ENCODE results near the gene TNIP3.

TNIP3 gene

DNA sequence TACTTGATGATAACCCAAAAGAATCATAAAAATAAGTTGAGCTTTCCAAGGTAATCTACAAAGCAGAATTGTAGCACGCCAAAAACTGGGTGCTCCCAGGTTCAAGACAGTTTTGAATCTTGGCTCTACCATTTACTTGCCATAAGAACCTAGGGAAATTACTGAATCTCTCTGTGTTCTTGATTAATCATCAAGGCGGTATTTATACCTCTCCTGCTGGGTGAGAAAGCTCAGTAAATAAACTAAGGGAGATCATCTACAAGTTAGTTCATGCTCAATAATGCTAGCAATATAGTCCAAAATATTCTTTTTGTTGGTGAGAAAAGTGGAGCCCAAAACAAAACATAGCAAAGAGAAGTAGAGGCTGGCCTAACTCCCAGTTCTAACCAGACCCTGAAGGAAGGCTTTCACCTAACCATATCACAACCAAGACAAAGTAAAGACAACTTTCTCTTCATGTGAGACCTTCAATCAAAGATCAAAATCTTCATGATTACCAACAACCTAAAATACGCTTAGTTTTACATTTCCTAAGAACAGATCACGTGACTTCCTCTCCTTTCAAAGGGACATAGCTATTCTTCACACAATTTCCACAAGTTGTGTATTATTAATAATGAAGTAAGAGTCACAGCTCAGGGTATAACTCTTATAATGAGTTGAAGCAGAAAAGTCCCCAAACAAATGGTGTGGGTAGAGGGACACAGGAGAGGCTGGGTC, 34.4 kb downstream of the TNIP3 start:
- no peak for DNase-seq

- DNase-seq: no peak
Measured at GRCh38 chr4:121127100-121127499, 37.0 kb downstream of the TNIP3 start.

- no peak for DNase-seq
Measured at GRCh38 chr4:121126449-121127006, 37.6 kb downstream of the TNIP3 start.

GRCh38 chr4:121125498-121125885, 38.6 kb downstream of the TNIP3 start:
- DNase-seq: no peak

DNA sequence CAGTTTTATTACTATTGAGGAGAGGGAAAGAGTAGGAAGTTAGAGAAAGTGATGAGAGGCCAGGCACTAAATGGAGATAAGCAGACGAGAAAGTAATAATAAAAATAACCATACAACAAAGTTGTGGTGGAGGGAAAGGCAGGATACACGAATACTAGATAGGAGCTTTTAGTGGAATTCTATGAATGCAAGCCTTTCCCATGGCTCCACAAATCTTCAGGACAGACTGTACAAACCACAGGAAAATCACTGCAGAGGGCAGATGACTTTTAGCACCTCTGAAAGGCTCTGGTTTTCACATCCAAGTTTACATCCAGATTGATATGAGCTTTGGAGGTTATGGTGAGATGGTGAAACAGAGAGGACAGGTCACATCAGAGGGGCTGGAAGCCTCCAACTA, 41.5 kb downstream of the TNIP3 start:
- no peak for DNase-seq

DNA sequence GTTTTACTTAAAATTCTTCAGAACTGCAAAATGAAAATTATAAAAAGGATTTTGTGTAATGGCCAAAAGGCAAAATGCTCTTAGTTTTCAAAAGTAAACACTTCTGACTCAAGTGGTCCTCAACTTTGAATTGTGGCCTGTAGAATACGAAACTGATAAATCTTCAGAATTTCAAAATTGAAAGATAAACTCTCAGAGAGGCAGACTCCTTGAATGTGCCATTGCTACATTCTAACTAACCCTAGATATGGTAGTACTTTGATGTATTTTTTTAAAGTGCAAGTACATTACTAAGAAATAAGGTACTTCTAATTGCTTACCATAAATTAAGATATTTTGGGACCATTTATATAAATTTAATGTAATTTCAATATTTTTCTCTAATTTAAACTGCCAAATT, 44.4 kb downstream of the TNIP3 start:
- no peak for DNase-seq

DNA sequence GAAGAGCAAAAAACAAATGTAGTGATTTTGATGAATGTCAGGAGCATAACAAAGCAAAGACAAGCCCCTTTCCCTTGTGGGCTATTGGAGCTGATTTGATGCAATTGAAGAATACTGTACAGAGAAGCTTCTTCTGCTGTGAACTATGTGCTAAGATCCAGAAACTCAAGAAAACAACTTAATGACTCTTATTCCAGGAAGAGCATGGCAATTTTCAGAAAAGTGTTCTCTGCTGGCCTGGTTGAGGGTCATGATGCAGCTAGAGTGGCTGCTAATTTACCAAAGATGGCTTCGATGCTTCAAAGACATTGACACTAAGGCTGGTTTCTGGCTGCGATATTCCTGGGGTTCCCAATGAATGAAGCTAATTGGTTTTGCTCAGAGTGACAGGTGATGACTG, 45.8 kb downstream of the TNIP3 start:
- DNase-seq: no peak

DNA sequence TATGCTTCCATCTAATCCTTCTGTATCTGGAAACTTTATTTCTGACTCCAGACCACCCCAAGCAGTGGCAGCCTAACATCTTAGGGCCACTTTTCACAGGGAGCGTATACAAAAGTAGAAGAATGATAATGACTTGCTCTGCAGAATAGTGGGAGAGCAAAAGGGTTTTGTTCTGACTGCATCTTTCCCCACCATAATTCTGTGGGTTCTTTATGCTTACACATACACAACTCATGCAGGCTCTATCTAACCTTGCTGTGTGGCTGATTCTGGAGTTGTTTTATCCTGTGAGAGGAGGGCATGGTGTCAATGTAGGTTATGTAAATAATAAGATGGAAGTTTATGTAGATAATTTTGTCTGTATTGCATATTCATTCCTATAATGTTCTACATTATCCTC, 49.4 kb downstream of the TNIP3 start:
- no peak for DNase-seq

GRCh38 chr4:121112530-121112929, 51.6 kb downstream of the TNIP3 start:
- no peak for DNase-seq

DNA sequence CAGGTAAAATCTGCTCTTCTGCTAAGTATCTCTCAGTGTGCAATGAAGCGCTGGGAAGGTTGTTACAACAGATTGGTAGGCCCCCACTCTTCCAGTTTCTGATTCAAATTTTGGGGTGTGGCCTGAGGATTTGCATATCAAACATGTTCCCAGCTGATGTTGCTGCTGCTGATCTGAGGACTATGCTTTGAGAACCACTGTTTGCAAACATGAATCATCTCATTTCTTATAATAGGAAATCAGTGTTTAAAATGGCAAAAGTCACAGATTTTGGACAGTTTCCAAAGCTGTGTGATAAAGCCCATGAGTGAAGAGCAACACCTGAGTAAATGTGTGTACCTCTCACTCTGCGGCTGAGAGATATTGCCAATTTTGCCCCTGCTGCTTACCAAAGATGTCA, 55.6 kb downstream of the TNIP3 start:
- peak; percentile 80 for DNase-seq

GRCh38 chr4:121107507-121107906, 56.6 kb downstream of the TNIP3 start:
- no peak for DNase-seq

DNA sequence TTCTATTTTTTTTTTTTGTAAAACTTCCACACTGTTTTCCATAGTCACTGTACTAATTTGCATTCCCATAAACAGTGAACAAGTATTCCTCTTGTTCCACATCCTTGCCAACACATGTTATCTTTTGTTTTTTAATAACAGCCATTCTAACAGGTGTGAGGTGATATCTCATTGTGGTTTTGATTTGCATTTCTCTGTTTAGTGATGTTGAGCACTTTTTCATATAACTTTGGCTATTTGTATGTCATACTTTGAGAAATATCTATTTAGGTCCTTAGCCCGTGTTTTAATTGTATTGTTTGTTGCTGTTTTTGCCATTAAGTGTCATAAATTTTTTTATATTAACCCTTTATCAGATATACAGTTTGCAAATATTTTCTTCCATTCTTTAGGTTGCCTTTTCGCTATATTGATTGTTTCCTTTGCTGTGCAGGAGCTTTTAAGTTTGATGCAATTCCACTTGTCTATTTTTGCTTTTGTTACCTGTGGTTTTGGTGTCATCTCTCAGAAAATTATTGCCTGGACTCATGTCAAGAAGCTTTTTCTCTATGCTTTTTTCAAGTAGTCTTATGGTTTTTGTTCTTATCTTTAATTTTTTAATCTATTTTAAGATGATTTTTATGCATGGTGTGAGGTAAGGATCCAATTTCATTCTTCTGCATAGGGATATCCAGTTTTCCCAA, 63.9 kb downstream of the TNIP3 start:
- no peak for DNase-seq

DNA sequence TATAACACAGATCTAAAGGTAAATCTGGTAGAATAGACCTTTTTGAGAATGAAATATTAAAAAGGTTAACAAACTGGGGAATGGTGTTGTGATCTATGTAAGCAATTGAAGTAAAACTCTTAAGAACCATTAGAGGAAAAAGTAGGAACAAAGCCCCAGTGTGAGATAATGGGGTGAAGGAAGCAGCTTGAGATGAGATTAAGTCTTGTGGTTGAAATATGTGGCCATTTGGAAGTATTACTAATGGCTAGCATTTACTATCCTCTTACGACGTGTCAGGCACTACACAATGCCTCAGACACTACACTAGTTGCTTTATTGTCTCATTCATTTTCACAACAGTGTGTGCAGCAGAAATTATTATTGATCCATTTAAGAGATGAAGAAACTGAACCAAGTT, 65.9 kb downstream of the TNIP3 start:
- no peak for DNase-seq

DNA sequence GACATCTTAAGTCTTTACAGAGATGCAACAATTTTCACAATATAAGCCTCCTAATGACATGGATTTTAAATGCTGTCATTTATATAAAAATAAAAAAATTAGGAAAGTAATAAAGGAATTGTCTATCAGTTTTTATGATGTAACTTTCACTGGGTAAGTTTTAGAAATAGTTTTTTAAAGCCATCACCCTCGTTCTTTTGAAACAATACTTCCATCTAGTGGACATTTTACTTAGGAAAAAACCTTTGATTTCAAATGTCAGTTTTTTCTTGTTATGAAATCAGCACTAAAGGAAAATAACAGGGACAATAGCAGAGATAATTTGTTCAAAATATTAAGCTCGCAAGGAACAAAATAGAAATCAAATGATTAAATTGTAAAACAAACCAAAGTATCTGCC, 67.5 kb downstream of the TNIP3 start:
- DNase-seq: no peak

GRCh38 chr4:121096191-121096590, 67.9 kb downstream of the TNIP3 start:
- no peak for DNase-seq

GRCh38 chr4:121094297-121094966, 69.7 kb downstream of the TNIP3 start:
- no peak for DNase-seq

DNA sequence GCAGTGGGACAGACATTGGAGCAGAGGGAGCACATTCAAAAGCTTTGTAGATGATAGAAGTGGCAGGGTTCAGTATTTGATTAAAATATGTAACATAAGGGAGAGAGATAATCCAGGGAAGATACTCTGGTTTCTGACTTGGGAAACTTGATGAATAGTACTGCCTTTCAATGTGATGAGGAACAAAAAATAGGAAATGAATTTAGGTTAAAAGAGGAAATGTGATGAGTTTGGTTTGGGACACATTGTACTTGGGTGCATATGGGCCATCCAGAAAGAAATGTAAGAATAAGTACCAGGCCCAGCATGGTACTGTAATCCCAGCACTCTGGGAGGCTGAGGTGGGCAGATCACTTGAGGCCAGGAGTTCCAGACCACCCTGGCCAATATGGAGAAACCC, 70.9 kb downstream of the TNIP3 start:
- DNase-seq: no peak

DNA sequence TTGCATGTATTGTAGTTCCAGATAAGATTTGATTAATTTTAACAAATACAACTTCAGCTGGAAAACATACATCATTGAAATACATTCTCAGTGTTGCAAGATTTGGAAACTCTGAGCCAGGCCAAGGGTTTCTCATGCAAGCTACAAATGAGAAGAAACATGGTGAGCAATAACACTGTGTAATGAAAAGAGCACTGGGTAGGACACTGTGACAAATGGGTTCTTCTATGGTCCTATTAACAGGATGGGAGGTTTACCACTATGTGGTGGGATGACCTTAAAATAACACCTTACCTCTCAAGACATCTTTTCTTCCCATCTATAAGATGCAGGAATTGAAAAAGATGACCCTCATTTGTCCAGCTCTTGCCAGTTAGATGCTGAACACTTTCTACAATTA, 72.2 kb downstream of the TNIP3 start:
- no peak for DNase-seq

GRCh38 chr4:121088867-121089266, 75.3 kb downstream of the TNIP3 start:
- no peak for DNase-seq

Measured in NCI-H748 treated with DMSO at 0.1 percent for 48 hours (cell line).